ENCODE data around the gene SREBF2.

The SREBF2 gene

DNA sequence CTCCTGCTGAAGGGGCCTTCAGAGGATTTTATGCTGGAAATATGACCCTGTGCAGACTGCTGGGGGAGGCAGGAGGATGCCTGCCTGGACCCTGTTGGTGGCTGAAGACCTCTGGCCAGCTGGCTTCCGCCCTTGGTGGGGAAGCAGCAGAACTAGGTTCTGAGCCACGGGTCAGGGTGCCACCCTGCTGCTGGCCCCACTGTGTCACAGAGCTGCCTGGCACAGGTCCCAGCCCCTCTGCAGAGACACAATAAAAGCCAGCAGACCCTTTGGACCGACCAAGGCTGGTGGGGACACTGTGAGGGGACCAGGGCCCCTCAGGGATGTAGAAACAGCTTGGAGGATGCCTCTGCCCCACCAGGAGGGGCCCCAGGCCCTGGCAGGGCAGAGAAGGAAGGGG is 6.9 kb upstream of the SREBF2 start:
- Histone ChIP-seq H3K9me3 (ENCODE audit: insufficient read depth, low read depth, low read length) (no peaks in the 10 kb centered on the region), H2AFZ (ENCODE audit: low read length) (no peak overlapping the region)

GRCh38 chr22:41826430-41827383 is 6.2 kb upstream of the SREBF2 start:
- no peaks in the 10 kb centered on the region for H3K9me3 ChIP-seq (ENCODE audit: insufficient read depth, low read depth, low read length)
- TF ChIP-seq CTCF (conservative IDR thresholded peaks at IDR 0.05; ENCODE audit: low read length) (no peak), EZH2phosphoT487 (IDR thresholded peaks at IDR 0.05; ENCODE audit: borderline replicate concordance) (no peak)

More for the DNA sequence above, 6.9 kb upstream of the SREBF2 start:
- H4K20me1 ChIP-seq (ENCODE audit: insufficient read depth, low read length, poor library complexity, severe bottlenecking) = no peaks in the 10 kb centered on the region
- peaks cover 21% of the 10 kb centered on the region for H3K4me1 ChIP-seq (ENCODE audit: insufficient read depth, low read length, poor library complexity, severe bottlenecking)
- peaks cover 19% of the 10 kb centered on the region; the same call in 1 of the 2 replicates for H3K36me3 ChIP-seq (ENCODE audit: insufficient read depth, low read length)
- H3K79me2 ChIP-seq (ENCODE audit: insufficient read depth, low read length) = no peaks in the 10 kb centered on the region
- no peak overlapping the region for H3K4me3 ChIP-seq (ENCODE audit: low read length, poor library complexity, severe bottlenecking)
- no peaks in the 10 kb centered on the region for H3F3A ChIP-seq (ENCODE audit: low read depth)
- no peak overlapping the region for H3K4me2 ChIP-seq (ENCODE audit: low read depth, low read length, poor library complexity, severe bottlenecking)
- no peak for TF ChIP-seq CTCF (conservative IDR thresholded peaks at IDR 0.05; ENCODE audit: low read length)
- no peaks in the 10 kb centered on the region for H3K9me2 ChIP-seq (replicated peaks; ENCODE audit: low read depth, low read length)
- H3K27me3 ChIP-seq (ENCODE audit: insufficient read depth, low read length, poor library complexity, severe bottlenecking) = no peaks in the 10 kb centered on the region
- H3K9ac ChIP-seq (ENCODE audit: low read depth, low read length, poor library complexity, severe bottlenecking) = no peak overlapping the region

DNA sequence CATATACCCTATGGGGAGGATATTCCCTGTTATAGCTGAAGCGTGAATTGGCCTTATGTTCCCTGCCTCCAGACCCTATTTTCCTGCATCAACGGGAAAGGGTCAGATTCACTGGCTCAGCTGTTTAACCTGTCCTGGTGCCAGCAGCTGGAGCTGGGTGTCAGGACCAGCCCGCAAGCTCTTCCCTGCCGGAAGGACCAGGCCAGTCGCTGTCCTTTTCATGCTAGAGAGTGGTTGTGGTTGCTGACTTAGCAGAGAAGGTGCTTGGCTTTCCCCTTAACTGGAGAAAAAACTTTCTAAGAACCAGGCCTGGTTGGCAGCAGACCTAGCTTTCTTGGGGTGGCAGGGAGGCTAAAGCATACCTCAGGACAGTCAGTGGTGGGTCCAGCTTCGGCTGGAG is 5.2 kb upstream of the SREBF2 start:
- no peak overlapping the region for H3K4me2 ChIP-seq (ENCODE audit: low read depth, low read length, poor library complexity, severe bottlenecking)
- no peak for TF ChIP-seq EZH2phosphoT487 (IDR thresholded peaks at IDR 0.05; ENCODE audit: borderline replicate concordance)
- no peak for TF ChIP-seq CTCF (conservative IDR thresholded peaks at IDR 0.05; ENCODE audit: low read length)
- H2AFZ ChIP-seq (ENCODE audit: low read length) = no peak overlapping the region
- H3K4me1 ChIP-seq (ENCODE audit: insufficient read depth, low read length, poor library complexity, severe bottlenecking) = peaks cover 33% of the 10 kb centered on the region
- peaks cover 14% of the 10 kb centered on the region; the same call in 1 of the 2 replicates for H3K79me2 ChIP-seq (ENCODE audit: insufficient read depth, low read length)
- no peaks in the 10 kb centered on the region for H3F3A ChIP-seq (ENCODE audit: low read depth)
- H3K9me3 ChIP-seq (ENCODE audit: insufficient read depth, low read depth, low read length) = no peaks in the 10 kb centered on the region
- peak overlapping the region; percentile 26 for H3K9ac ChIP-seq (ENCODE audit: low read depth, low read length, poor library complexity, severe bottlenecking)
- peaks cover 19% of the 10 kb centered on the region; the same call in 1 of the 2 replicates for H3K36me3 ChIP-seq (ENCODE audit: insufficient read depth, low read length)
- no peaks in the 10 kb centered on the region for H3K9me2 ChIP-seq (replicated peaks; ENCODE audit: low read depth, low read length)
- H4K20me1 ChIP-seq (ENCODE audit: insufficient read depth, low read length, poor library complexity, severe bottlenecking) = no peaks in the 10 kb centered on the region
- H3K4me3 ChIP-seq (ENCODE audit: low read length, poor library complexity, severe bottlenecking) = no peak overlapping the region
- no peaks in the 10 kb centered on the region for H3K27me3 ChIP-seq (ENCODE audit: insufficient read depth, low read length, poor library complexity, severe bottlenecking)

More at GRCh38 chr22:41826430-41827383, 6.2 kb upstream of the SREBF2 start:
- H3K36me3 ChIP-seq (ENCODE audit: insufficient read depth, low read length) = peaks cover 19% of the 10 kb centered on the region; the same call in 1 of the 2 replicates
- H4K20me1 ChIP-seq (ENCODE audit: insufficient read depth, low read length, poor library complexity, severe bottlenecking) = no peaks in the 10 kb centered on the region
- peaks cover 6% of the 10 kb centered on the region; the same call in 1 of the 2 replicates for H3K79me2 ChIP-seq (ENCODE audit: insufficient read depth, low read length)
- no peaks in the 10 kb centered on the region for H3F3A ChIP-seq (ENCODE audit: low read depth)
- no peak overlapping the region for H3K4me3 ChIP-seq (ENCODE audit: low read length, poor library complexity, severe bottlenecking)
- H3K27me3 ChIP-seq (ENCODE audit: insufficient read depth, low read length, poor library complexity, severe bottlenecking) = no peaks in the 10 kb centered on the region
- H3K9ac ChIP-seq (ENCODE audit: low read depth, low read length, poor library complexity, severe bottlenecking) = no peak overlapping the region
- H3K4me2 ChIP-seq (ENCODE audit: low read depth, low read length, poor library complexity, severe bottlenecking) = no peak overlapping the region
- H3K9me2 ChIP-seq (replicated peaks; ENCODE audit: low read depth, low read length) = no peaks in the 10 kb centered on the region
- H3K4me1 ChIP-seq (ENCODE audit: insufficient read depth, low read length, poor library complexity, severe bottlenecking) = peaks cover 27% of the 10 kb centered on the region
- no peak overlapping the region for H2AFZ ChIP-seq (ENCODE audit: low read length)

Measured in Loucy (cell line).